ENCODE data around the gene EPPIN. TPM values are rescaled to one million over a fixed set of nuclear protein-coding genes. Genes with fewer than 3 reads are reported as not detected.

EPPIN gene
- total and polyA plus RNA-seq, 10 of the 15 experiments (the other 5 are each of a cell fraction or from before 2014, with no cell fraction given), result not detected

GRCh38 chr20:45545351-45545750 lies 1.9 kb downstream of the EPPIN start:
- POLR2A ChIA-PET, result no interaction called here
- intact Hi-C loops (cut with micrococcal nuclease; ENCODE audit: unreplicated experiment), result no loop called here
- H3K4me1 ChIP-seq (ENCODE audit: control insufficient read depth, insufficient read depth, low read length), result no peaks in the 10 kb centered on the region
- in situ Hi-C loops (cut with MboI), result no loop called here
- FAIRE-seq (no peak), DNase-seq (ENCODE audit: low read depth, low spot score) (no peak), ATAC-seq (no peak)
- H3K27me3 ChIP-seq (replicated peaks in 1 of 2; ENCODE audit: control insufficient read depth in 2 of 2, insufficient read depth in 2 of 2, low read length in 1 of 2), result no peaks in the 10 kb centered on the region; a peak in 2 of 4 replicates
- WGBS (ENCODE audit: insufficient coverage, insufficient replicate concordance, low lambda C conversion rate, missing lambda C conversion rate), result 47% methylated on average over 3 of the region's 3 CpGs
- H3K79me2 ChIP-seq (ENCODE audit: control insufficient read depth, insufficient read depth, low read length), result no peaks in the 10 kb centered on the region
- CTCF ChIA-PET, result no interaction called here
- no peaks in the 10 kb centered on the region for H4K20me1 ChIP-seq (ENCODE audit: control insufficient read depth, insufficient read depth)
- H3K36me3 ChIP-seq (ENCODE audit: control insufficient read depth in 2 of 2, insufficient read depth in 2 of 2, low read length in 1 of 2), result no peaks in the 10 kb centered on the region
- no peak overlapping the region for H2AFZ ChIP-seq (ENCODE audit: control insufficient read depth, low read depth, low read length)
- no TSS peak for BruUV-seq (replicated peaks)
- SMC1A ChIA-PET (ENCODE audit: uncharacterized antibody, unreplicated experiment), result no interaction called here
- no peak overlapping the region for H3K4me2 ChIP-seq (ENCODE audit: control insufficient read depth, insufficient read depth)
- no peak overlapping the region for H3K27ac ChIP-seq (ENCODE audit: control insufficient read depth, insufficient read depth)
- H3K4me3 ChIP-seq, result no peak overlapping the region
- no peak overlapping the region for H3K9ac ChIP-seq (ENCODE audit: control insufficient read depth, insufficient read depth, low read length)
- RAD21 ChIA-PET (ENCODE audit: unreplicated experiment), result no interaction called here
- H3K9me3 ChIP-seq (replicated peaks; ENCODE audit: control insufficient read depth, insufficient read depth, low read length), result no peaks in the 10 kb centered on the region
- TF ChIP-seq MAX (IDR thresholded peaks at IDR 0.05; ENCODE audit: low read depth, low read length), result no peak
- TF ChIP-seq TCF12 (IDR thresholded peaks at IDR 0.05; ENCODE audit: low read depth, low read length), result no peak
- no peak for TF ChIP-seq CHD2 (IDR thresholded peaks at IDR 0.05; ENCODE audit: borderline replicate concordance, low read depth, low read length)
- no peak for TF ChIP-seq YY1 (IDR thresholded peaks at IDR 0.05; ENCODE audit: low read depth, low read length)
- no peak for TF ChIP-seq MEF2B (IDR thresholded peaks at IDR 0.05; ENCODE audit: partially characterized antibody, poor library complexity, severe bottlenecking)
- TF ChIP-seq BCL11A (IDR thresholded peaks at IDR 0.05; ENCODE audit: low read depth, low read length), result no peak
- no peak for TF ChIP-seq BCLAF1 (IDR thresholded peaks at IDR 0.05)
- no peak for TF ChIP-seq NR2C1 (IDR thresholded peaks at IDR 0.05)
- no peak for TF ChIP-seq ZBTB11 (CRISPR knock-in tag; IDR thresholded peaks at IDR 0.05)
- no peak for TF ChIP-seq ZSCAN29 (IDR thresholded peaks at IDR 0.05)
- no peak for TF ChIP-seq TCF3 (IDR thresholded peaks at IDR 0.05; ENCODE audit: borderline replicate concordance, insufficient read depth, low read depth, low read length)
- TF ChIP-seq HCFC1 (IDR thresholded peaks at IDR 0.05; ENCODE audit: low read length), result no peak
- no peak for TF ChIP-seq ZNF274 (IDR thresholded peaks at IDR 0.05; ENCODE audit: insufficient read depth, insufficient read length)
- TF ChIP-seq CTCF (IDR thresholded peaks at IDR 0.05 in 2 of 3, conservative IDR thresholded peaks at IDR 0.05 in 1 of 3; ENCODE audit: control insufficient read depth in 2 of 3, extremely low read depth in 1 of 3, insufficient read depth in 1 of 3, low read depth in 3 of 3, low read length in 3 of 3), result no peak

All from GM12878 (cell line).